HT1080 (cell line): ENCODE data around the gene SLC16A13. TPM values are rescaled to one million over a fixed set of nuclear protein-coding genes. Genes with fewer than 3 reads are reported as not detected.

Source experiments
- small RNA-seq: library from RNA; depleted of rRNA; stranded (forward); fragments of <200 nt; gene quantifications from one replicate; pipeline ENCODE3, GENCODE V24; 2014
- total RNA-seq: library from RNA; depleted of rRNA; stranded (reverse); fragments of >200 nt; shearing (Covaris generic); gene quantifications from 2 replicates; pipeline ENCODE4 v1.2.3, GENCODE V29; 2014; rRNA removed

Gene SLC16A13
- total RNA-seq, 1 experiment from 2014 or later = 0.43 TPM

Small RNA genes lying within 50 kb of the gene (small RNA-seq; reads per million reads assigned to genes)
- gene AC120057.1 = not detected

Other genes with a start within 250 kb of the SLC16A13 start
- not detected in 2 replicates for gene TEKT1, start 204.3 kb upstream of the SLC16A13 start, total RNA-seq
- gene ALOX12, start 40.0 kb upstream of the SLC16A13 start, total RNA-seq = not detected in 2 replicates
- 201 and 360 TPM in 2 replicates for gene RNASEK, start 23.4 kb upstream of the SLC16A13 start, total RNA-seq
- gene BCL6B, start 13.0 kb upstream of the SLC16A13 start, total RNA-seq = not detected in 2 replicates
- gene SLC16A11, start 8.1 kb downstream of the SLC16A13 start, total RNA-seq = not detected in 2 replicates
- gene CLEC10A, start 44.2 kb downstream of the SLC16A13 start, total RNA-seq = not detected in 2 replicates
- not detected in 2 replicates for gene ASGR2, start 78.8 kb downstream of the SLC16A13 start, total RNA-seq
- gene ASGR1, start 143.4 kb downstream of the SLC16A13 start, total RNA-seq = 2.8 and 4.0 TPM in 2 replicates
- 11.3 and 14.2 TPM in 2 replicates for gene DLG4, start 183.8 kb downstream of the SLC16A13 start, total RNA-seq
- gene ACADVL, start 183.9 kb downstream of the SLC16A13 start, total RNA-seq = 317 and 327 TPM in 2 replicates
- gene DVL2, start 198.5 kb downstream of the SLC16A13 start, total RNA-seq = 45.2 and 57.0 TPM in 2 replicates
- 94.0 and 115 TPM in 2 replicates for gene PHF23, start 203.4 kb downstream of the SLC16A13 start, total RNA-seq
- gene GABARAP, start 206.4 kb downstream of the SLC16A13 start, total RNA-seq = 191 and 331 TPM in 2 replicates
- gene CTDNEP1, start 215.7 kb downstream of the SLC16A13 start, total RNA-seq = 43.6 and 79.9 TPM in 2 replicates
- gene ELP5, start 216.2 kb downstream of the SLC16A13 start, total RNA-seq = 68.1 and 78.2 TPM in 2 replicates
- gene CLDN7, start 226.5 kb downstream of the SLC16A13 start, total RNA-seq = not detected in 2 replicates
- gene SLC2A4, start 245.7 kb downstream of the SLC16A13 start, total RNA-seq = 0.03 TPM in 1 of 2 replicates, not detected in the other